Caco-2 (cell line): ENCODE measurements around the gene LGALS7B. TPM values are rescaled to one million over a fixed set of nuclear protein-coding genes. Genes with fewer than 3 reads are reported as not detected.

Source experiments
- total RNA-seq: library from RNA; stranded (reverse); gene quantifications from 2 replicates; pipeline ENCODE4 v1.2.3, GENCODE V29; 2022

Gene LGALS7B
- total RNA-seq, 1 experiment from 2014 or later: not detected

Other genes with a start within 250 kb of the LGALS7B start
- gene MAP4K1, start 171.2 kb upstream of the LGALS7B start, total RNA-seq: 1.7 and 2.4 TPM in 2 replicates
- gene EIF3K, start 170.0 kb upstream of the LGALS7B start, total RNA-seq: 354 and 380 TPM in 2 replicates
- 605 and 658 TPM in 2 replicates for gene ACTN4, start 141.6 kb upstream of the LGALS7B start, total RNA-seq
- 8.8 and 11.0 TPM in 2 replicates for gene CAPN12, start 44.7 kb upstream of the LGALS7B start, total RNA-seq
- gene LGALS7, start 15.7 kb upstream of the LGALS7B start, total RNA-seq: not detected in 2 replicates
- gene LGALS4, start 23.7 kb downstream of the LGALS7B start, total RNA-seq: 1.6 and 2.2 TPM in 2 replicates
- 150 and 163 TPM in 2 replicates for gene ECH1, start 42.6 kb downstream of the LGALS7B start, total RNA-seq
- gene HNRNPL, start 60.8 kb downstream of the LGALS7B start, total RNA-seq: 443 and 446 TPM in 2 replicates
- 1.5 and 1.9 TPM in 2 replicates for gene RINL, start 89.1 kb downstream of the LGALS7B start, total RNA-seq
- gene SIRT2, start 110.4 kb downstream of the LGALS7B start, total RNA-seq: 33.3 and 34.4 TPM in 2 replicates
- 43.9 and 52.6 TPM in 2 replicates for gene NFKBIB, start 110.8 kb downstream of the LGALS7B start, total RNA-seq
- gene CCER2, start 123.0 kb downstream of the LGALS7B start, total RNA-seq: 0.68 TPM in 1 of 2 replicates, not detected in the other
- 66.6 and 85.1 TPM in 2 replicates for gene SARS2, start 141.6 kb downstream of the LGALS7B start, total RNA-seq
- 77.9 and 82.5 TPM in 2 replicates for gene MRPS12, start 141.7 kb downstream of the LGALS7B start, total RNA-seq
- gene FBXO17, start 186.5 kb downstream of the LGALS7B start, total RNA-seq: 42.8 and 45.2 TPM in 2 replicates
- 3.4 and 3.8 TPM in 2 replicates for gene FBXO27, start 243.3 kb downstream of the LGALS7B start, total RNA-seq